Retinal pigment epithelial cell (primary cell): ENCODE data around the gene ATP9A.
"Not testable (repeated sequence)": the region's sequence is repeated elsewhere in the genome, so short reads cannot be mapped to it uniquely, and the experiment has no call there.

ENCODE experiments used
- DNase-seq: peaks from one replicate; pipeline ENCODE4 v3.0.0-alpha.2; 2010; ENCODE audit warnings: low read depth
- H3K4me3 ChIP-seq: 2 replicates; pipeline ENCODE4 v1.5.1; 2011; ENCODE audit warnings: mild to moderate bottlenecking, low read length, control low read depth, moderate library complexity
- CTCF ChIP-seq: conservative IDR thresholded peaks from 2 replicates; pipeline ENCODE4 v1.5.1; 2011; ENCODE audit warnings: low read depth, low read length, control low read depth, inconsistent platforms

ATP9A gene

DNA sequence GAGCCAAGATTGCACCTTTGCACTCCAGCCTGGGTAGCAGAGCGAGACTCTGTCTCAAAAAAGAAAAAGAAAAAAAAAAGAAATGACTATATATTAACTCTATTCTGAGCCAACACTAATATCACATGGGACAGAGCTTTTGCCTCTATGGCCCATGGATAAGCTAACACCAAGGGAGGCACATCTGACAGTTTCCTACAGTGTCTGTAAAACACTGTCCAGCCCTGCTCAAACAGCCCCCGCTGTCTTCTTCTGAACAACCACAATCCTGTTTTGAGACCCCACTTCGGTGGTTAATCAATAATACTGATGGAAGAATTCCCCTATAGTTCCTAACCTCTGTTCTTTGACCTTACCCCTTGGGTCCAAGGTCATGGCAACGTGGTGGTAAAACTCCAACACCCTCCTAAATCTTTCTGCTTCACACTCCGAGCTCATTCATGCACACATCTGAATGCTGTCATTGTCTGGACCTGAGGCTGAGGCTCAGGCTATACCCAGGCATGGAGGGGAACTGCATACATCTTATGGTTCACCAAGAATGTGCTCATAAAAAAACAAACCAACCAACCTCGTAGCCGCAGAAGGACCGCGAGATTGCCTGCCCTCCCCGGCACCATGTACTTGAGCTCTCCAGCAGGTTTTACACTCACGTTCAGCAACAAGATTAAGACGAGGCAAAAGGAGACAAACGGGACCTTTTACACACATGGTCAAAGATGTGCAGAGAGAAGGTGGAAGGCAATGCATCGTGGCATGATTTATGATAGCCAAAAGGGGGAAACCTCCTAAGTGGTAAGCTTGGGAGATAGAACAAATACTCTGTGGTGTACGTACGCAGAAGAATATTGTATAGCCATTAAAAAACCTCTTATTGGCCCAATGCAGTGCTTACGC is 120.3 kb downstream of the ATP9A start:
- TF ChIP-seq CTCF, result no peak
- no peak overlapping the region for H3K4me3 ChIP-seq
- DNase-seq, result no peak

DNA sequence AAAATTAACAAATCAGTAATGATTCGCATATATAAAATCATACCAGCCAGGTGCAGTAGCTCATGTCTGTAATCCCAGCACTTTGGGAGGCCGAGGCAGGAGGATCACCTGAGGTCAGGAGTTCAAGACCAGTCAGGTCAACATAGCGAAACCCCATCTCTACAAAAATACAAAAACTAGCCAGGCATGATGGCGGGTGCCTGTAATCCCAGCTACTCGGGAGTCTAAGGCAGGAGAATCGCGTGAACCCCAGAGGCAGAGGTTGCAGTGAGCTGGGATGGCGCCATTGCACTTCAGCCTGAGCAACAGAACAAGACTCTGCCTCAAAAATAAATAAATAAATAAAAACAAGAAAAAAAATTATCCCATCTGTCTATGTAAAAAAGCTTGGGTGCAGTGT is 124.4 kb downstream of the ATP9A start:
- not testable (repeated sequence) for H3K4me3 ChIP-seq, DNase-seq

GRCh38 chr20:51643390-51643789 is 124.8 kb downstream of the ATP9A start:
- no peak overlapping the region for H3K4me3 ChIP-seq
- DNase-seq, result no peak
- TF ChIP-seq CTCF, result no peak

DNA sequence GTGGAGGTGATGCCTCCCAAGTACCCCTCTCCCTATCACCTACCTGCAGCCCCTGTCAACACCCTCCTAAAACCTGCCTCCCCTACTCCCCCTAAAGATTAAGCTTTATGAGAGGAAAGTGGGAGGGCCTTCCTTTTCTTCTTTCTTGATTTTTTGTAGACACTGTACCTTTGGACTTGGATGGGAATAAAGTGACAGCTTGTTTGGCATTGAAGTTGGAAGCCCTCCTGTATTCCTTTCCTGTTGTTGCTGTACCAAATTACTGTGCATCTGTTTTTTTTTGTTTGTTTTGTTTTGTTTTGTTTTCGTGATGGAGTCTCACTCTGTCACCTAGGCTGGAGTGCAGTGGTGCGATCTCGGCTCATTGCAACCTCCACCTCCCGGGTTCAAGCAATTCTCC is 126.3 kb downstream of the ATP9A start:
- TF ChIP-seq CTCF, result no peak
- no peak overlapping the region for H3K4me3 ChIP-seq

DNA sequence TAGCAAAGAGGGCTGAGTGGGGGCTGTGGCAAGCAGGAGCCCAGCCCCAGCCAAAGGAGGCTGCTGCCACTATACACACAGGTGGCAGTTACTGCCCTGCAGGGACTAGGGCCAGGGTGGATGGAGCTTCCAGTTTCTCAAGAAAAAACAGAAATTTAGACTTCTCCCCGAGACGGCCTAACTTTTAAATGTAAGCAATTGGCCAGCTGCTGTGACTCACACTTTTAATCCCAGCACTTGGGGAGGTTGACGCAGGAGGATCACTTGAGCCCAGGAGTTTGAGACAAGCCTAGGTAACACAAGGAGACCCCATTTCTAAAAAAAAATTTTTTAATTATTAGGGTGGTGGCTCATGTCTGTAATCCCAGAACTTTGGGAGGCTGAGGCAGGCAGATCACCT is 127.4 kb downstream of the ATP9A start:
- DNase-seq, result no peak
- H3K4me3 ChIP-seq, result no peak overlapping the region
- no peak for TF ChIP-seq CTCF

More for the DNA sequence above, 126.3 kb downstream of the ATP9A start:
- no peak for DNase-seq

DNA sequence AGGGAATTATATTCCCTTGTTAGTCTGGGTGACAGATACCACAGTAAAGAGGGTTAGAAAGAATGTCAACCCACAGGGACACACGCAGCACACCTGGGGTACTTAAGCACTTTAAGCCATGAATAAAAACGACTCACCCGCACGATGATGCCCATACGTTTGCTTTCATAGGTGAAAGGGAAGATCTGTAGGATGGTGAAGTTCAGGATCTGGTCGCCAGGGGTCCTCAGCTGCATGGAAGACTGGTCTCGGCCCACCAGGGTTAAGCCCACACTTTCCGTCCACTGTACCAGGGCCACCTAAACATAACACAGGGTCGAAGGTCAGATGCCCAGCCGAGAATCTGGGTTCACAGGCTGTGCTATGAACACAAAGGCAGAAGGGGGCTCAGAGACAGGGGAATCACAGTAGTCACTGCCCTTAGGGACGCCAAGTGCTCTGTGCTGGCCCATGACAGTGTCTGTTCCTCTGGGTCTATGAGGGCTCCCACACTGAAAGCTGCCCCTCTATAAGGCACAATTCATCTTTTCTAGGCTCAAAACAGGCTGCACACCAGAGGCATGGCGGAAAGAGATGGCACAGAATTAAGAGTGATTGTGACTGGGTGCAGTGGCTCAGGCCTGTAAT is 128.9 kb downstream of the ATP9A start:
- no peak overlapping the region for H3K4me3 ChIP-seq
- peak; percentile 91 for TF ChIP-seq CTCF
- no peak for DNase-seq

GRCh38 chr20:51637241-51637640 is 130.9 kb downstream of the ATP9A start:
- TF ChIP-seq CTCF, result no peak
- DNase-seq, result no peak
- no peak overlapping the region for H3K4me3 ChIP-seq
